NCI-H2227 treated with DMSO at 0.1 percent for 48 hours (cell line): Measurements from ENCODE around the gene HS3ST2.
"Not testable (repeated sequence)": the region's sequence is repeated elsewhere in the genome, so short reads cannot be mapped to it uniquely, and the experiment has no call there.

Experiments
- DNase-seq: peaks from one replicate; lab custom pipeline; 2025; lab: John Stamatoyannopoulos, UW

The HS3ST2 gene

GRCh38 chr16:22878955-22879354 is 65.0 kb downstream of the HS3ST2 start:
- DNase-seq: no peak

DNA sequence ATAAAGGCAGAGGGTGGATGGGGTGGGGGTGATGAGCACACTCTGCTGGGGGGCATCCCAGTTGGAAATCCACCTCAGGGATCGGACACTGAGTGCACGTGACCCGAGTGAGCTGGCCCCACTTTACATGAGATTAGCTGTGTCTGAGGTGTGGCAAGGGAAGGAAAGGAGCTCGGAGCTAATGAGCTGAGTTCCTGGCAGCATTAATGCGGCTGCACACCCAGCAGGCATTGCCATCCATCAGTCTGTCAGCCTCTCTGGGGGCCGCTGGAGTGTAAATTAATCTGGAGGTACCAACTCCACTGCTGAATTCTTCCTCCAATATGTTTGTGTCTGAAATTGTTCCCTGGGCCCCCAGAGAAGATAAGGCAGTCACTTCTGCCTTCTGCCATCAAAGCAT is 65.5 kb downstream of the HS3ST2 start:
- no peak for DNase-seq

DNA sequence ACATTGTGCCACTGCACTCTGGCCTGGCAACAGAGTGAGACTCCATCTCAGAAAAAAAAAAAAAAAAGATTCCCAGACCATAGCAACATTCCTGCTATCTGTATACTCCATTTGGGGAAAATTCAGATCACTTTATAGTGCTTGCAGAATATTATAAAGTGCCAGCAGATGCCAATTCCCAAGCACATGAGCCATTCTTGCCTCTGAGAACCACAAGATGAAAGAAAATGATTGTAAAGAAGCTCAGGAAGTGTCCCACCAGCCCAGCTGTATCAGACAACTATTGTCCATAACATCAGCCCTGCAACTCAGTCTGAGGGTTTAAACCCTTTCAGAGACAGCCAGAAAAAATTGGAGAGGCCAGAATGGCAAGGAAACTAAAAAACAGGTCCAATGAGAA is 69.0 kb downstream of the HS3ST2 start:
- DNase-seq: no peak

- no peak for DNase-seq
Observed at GRCh38 chr16:22885951-22886350, 72.0 kb downstream of the HS3ST2 start.

GRCh38 chr16:22886927-22887326 is 73.0 kb downstream of the HS3ST2 start:
- no peak for DNase-seq

DNA sequence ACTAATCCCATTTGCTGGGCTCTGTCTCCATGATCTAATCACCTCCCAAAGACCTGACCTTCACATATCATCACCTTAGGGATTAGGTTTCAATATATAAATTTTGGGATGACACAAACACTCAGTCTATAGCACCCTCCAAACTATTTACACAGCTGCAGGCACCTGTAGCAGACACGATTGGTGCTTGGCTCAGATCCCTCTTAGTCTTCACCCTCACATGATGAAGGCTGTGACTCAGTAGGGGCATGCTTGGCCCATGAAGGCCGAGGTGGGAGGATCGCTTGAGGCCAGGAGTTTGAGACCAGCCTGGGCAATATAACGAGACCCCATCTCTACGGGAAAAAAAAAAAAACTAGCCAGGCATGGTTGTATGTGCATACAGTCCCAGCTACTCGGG is 73.5 kb downstream of the HS3ST2 start:
- no peak for DNase-seq

DNA sequence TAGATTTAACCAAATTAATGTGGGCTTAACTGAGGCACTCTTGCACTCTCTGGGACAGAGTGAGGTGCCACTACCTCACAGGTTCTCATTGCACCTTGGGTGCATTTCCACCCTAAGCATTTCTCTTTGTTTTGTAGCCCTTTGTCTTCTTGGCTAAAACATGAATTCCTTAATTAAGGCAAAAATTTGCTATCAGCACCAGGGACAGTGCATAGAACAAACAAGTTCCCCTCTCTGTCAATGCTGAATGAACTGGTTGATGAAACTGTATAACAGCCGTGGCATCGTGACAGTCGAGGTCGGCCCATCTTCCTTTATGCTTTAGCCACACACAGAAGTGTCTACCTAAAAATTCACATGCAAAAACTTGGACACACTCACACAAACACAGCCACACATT is 74.8 kb downstream of the HS3ST2 start:
- no peak for DNase-seq

GRCh38 chr16:22890976-22891375 is 77.0 kb downstream of the HS3ST2 start:
- DNase-seq: no peak

- DNase-seq: no peak
Observed at GRCh38 chr16:22897184-22897583, 83.2 kb downstream of the HS3ST2 start.

GRCh38 chr16:22898131-22898530 is 84.2 kb downstream of the HS3ST2 start:
- DNase-seq: peak; percentile 83

GRCh38 chr16:22898874-22899348 is 84.9 kb downstream of the HS3ST2 start:
- DNase-seq: peak; percentile 16

DNA sequence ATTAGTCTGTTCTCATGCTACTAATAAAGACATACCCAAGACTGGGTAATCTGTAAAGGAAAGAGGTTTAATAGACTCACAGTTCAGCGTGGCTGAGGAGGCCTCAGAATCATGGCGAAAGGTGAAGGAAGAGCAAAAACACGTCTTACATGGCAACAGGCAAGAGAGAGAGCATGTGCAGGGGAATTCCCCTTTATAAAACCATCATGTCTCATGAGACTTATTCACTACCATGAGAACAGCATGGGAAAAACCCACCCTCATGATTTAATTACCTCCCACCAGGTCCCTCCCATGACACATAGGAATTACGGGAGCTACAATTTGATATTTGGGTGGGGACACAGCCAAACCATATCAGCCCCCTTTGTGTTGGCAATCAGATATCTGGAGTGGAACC is 85.6 kb downstream of the HS3ST2 start:
- not testable (repeated sequence) for DNase-seq

GRCh38 chr16:22900863-22901262 is 86.9 kb downstream of the HS3ST2 start:
- no peak for DNase-seq

- DNase-seq: no peak
Observed at GRCh38 chr16:22901563-22901962, 87.6 kb downstream of the HS3ST2 start.

DNA sequence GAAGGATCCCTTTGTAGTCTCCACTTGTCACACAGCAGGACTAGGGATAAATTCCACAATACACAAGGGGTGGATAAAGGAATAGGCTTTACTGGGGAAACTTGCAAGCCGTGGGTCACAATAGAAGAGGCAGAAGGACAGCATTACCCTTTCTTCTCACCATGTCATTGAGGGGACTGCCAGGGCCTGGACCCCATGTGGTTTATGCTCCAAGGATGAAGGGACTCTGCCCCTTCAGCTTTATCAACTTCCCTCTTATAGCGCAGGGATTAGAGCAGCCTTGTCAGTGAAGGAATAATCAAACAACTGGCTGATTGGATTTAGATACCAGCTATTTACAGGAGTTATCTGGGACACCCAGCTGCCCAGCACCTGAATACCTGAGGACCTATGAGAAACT is 89.8 kb downstream of the HS3ST2 start:
- no peak for DNase-seq

DNA sequence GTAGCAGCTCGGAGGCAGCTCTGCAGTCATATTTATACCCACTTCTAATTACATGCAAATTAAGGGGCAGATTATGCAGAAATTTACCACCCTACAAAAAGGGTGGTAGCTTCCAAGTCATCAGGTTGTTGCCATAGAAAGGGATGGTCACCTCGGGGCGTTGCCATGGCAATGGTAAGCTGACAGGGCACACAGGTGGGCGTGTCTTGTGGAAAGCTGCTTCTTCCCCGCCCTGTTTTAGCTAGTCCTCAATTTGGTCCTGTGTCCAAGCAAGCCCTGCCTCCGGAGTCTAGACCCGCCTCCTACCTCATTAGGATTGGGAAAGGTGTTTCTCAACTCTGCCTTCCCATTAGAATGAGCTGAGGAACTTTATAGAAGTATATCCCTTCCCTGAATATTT is 98.7 kb downstream of the HS3ST2 start:
- DNase-seq: no peak

DNA sequence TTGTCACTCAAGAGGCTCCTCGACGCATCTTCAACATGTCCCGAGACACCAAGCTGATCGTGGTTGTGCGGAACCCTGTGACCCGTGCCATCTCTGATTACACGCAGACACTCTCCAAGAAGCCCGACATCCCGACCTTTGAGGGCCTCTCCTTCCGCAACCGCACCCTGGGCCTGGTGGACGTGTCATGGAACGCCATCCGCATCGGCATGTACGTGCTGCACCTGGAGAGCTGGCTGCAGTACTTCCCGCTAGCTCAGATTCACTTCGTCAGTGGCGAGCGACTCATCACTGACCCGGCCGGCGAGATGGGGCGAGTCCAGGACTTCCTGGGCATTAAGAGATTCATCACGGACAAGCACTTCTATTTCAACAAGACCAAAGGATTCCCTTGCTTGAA is 101.0 kb downstream of the HS3ST2 start:
- no peak for DNase-seq

DNA sequence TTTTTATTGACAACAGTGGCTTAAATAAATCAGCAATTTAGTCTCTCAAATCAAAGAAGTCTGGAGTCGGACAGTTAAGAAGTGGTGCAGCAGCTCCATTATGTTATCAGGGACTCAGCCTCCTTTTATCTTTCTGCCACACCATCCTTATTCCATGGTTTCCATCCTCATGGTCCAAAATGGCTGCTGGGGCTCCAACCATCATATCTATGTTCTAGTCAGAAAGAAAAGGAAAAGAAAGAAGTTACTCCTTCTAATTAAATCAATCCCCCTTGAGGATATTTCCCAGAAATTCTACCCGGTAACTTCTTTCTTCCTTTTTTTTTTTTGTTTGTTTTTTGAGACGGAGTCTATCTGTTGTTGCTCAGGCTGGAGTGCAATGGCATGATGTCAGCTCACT is 109.5 kb downstream of the HS3ST2 start:
- DNase-seq: no peak

- DNase-seq: no peak
Observed at GRCh38 chr16:22924492-22924891, 110.5 kb downstream of the HS3ST2 start.

DNA sequence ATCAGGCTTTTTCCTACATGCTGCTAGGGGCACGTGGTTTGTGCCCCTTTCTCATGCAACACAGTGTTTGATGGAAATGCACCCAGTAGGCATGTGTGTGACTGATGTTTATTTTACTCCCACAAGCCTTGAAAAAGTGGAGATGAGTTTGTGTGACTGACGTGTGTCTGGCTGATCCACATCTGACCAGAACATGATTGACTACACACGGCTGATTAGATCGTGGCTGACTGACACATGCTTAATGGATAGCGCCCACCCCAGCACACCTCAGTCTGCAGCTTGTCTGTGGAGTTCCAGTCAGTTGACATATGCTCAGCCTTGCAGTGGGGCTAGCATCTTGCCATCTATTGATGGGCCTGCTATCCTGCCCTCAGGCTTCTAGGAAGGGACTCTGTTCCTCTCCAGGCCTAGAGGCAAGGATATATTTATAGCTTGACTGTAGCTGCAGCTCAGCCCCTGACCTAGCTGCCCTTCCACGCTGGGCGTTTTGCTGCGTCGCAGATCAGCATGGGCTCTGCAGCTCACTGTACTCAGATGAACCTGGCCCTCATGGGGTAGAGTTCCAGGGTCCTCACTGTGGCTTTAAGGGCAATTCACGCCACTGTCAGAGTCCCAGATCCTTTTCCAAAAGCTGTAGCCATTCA is 112.3 kb downstream of the HS3ST2 start:
- no peak for DNase-seq

- no peak for DNase-seq
Observed at GRCh38 chr16:22927306-22927705, 113.3 kb downstream of the HS3ST2 start.

DNA sequence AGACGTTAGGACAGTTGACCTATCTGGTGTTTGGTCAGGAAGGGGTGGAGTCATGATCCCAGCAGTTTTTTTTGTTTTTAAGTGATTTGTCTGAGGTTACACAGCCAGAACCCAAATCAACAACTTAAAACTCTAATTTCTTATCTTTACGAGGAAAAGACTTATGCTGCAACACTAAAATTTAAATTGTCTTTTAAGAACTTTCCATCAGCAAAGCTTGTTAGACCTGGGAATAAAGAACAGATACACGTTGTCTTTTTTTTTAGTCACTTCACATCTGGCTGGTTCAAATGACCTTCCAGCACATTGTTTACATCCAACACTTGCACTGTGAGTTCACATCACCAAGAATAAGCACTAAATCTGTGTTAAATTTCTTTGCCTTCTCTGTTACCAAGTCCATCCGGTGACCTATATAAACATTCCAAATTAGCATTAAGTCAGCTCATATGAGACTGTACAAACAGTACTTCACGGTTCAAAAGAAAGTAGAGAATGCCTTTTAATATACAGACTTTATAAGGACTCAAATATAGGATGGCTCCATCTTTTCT is 115.0 kb downstream of the HS3ST2 start:
- no peak for DNase-seq

DNA sequence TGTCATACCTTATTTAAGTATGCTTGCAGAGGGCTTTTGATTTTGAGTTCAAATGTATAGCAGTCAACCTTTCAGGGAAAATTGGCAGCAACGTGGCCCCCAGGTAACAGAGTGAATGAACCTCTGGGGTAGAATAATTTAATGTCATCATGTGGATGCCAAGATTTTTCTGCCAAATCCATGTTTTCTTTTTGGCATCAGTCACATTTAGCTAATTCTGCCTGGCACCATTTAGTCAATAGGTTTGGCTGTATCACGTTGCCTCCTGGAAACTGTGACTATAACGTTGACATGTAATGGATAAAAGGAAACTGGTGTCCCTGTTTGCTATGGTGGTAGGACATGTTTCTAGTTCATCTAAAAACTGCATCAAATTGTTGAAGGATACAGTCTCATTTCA is 115.5 kb downstream of the HS3ST2 start:
- no peak for DNase-seq
